ENCODE data around the gene OBSCN. TPM values are rescaled to one million over a fixed set of nuclear protein-coding genes. Genes with fewer than 3 reads are reported as not detected.

OBSCN gene
- total RNA-seq, 6 experiments from 2014 or later: 0.27 to 1.8 (median 0.53) TPM

DNA sequence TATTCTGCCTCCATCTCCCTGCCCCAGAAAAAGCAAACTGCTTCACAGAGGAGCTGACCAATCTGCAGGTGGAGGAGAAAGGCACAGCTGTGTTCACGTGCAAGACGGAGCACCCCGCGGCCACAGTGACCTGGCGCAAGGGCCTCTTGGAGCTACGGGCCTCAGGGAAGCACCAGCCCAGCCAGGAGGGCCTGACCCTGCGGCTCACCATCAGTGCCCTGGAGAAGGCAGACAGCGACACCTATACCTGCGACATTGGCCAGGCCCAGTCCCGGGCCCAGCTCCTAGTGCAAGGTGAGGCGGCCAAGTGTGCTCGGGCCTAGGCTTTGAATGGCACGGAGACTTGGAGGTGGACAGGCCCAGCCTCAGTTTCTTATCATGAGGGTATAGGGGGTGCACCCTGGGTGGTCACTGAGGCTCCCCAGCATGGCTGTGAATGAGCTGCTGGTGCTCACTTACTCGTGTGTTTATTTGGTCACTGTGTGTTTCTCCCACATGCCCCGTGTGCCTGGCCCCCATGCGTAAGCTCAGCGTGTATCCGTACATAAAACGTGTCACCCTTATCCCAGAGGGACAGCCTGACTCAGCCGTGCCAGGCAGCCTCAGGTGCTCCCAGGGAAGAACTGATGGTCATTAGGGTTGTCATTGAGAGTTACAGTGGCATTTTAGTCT is 75.8 kb downstream of the OBSCN start:
- Mint-ChIP-seq H3K36me3 (ENCODE audit: low read depth) (0 out of 2 replicates have a peak, but pooled peaks cover 4% of the 10 kb centered on the region), H3K27ac (no peak overlapping the region), H3K27me3 (ENCODE audit: insufficient read depth) (peaks cover 2% of the 10 kb centered on the region; the same call in 1 of the 2 replicates), H3K4me1 (ENCODE audit: low read depth) (no peaks in the 10 kb centered on the region), H3K4me3 (no peak overlapping the region), H3K9me3 (peaks cover 39% of the 10 kb centered on the region)
- no peak for DNase-seq
- TF ChIP-seq, protein P1, sequence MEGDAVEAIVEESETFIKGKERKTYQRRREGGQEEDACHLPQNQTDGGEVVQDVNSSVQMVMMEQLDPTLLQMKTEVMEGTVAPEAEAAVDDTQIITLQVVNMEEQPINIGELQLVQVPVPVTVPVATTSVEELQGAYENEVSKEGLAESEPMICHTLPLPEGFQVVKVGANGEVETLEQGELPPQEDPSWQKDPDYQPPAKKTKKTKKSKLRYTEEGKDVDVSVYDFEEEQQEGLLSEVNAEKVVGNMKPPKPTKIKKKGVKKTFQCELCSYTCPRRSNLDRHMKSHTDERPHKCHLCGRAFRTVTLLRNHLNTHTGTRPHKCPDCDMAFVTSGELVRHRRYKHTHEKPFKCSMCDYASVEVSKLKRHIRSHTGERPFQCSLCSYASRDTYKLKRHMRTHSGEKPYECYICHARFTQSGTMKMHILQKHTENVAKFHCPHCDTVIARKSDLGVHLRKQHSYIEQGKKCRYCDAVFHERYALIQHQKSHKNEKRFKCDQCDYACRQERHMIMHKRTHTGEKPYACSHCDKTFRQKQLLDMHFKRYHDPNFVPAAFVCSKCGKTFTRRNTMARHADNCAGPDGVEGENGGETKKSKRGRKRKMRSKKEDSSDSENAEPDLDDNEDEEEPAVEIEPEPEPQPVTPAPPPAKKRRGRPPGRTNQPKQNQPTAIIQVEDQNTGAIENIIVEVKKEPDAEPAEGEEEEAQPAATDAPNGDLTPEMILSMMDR (IDR thresholded peaks at IDR 0.05): no peak

DNA sequence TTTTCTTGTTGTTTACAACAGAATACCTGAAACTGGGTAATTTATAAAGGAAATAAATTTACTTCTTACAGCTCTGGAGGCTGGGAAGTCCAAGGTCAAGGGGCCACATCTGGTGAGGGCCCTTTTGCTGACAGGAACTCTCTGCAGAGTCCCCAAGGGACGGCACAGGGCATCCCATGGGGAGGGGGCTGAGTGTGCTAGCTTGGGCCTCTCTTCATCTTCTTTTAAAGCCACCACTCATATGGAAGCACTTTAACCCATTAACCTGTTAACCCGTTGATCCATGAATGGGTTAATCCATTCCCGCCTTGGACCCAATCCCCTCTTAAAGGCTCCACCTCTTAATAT is 76.3 kb downstream of the OBSCN start:
- H3K27me3 Mint-ChIP-seq (ENCODE audit: insufficient read depth): peaks cover 5% of the 10 kb centered on the region
- no peak overlapping the region for H3K4me3 Mint-ChIP-seq
- peaks cover 44% of the 10 kb centered on the region for H3K9me3 Mint-ChIP-seq
- H3K36me3 Mint-ChIP-seq (ENCODE audit: low read depth): 0 out of 2 replicates have a peak, but pooled peaks cover 4% of the 10 kb centered on the region
- DNase-seq: no peak
- H3K27ac Mint-ChIP-seq: no peak overlapping the region
- TF ChIP-seq, protein P1 (IDR thresholded peaks at IDR 0.05): no peak
- no peaks in the 10 kb centered on the region for H3K4me1 Mint-ChIP-seq (ENCODE audit: low read depth)

DNA sequence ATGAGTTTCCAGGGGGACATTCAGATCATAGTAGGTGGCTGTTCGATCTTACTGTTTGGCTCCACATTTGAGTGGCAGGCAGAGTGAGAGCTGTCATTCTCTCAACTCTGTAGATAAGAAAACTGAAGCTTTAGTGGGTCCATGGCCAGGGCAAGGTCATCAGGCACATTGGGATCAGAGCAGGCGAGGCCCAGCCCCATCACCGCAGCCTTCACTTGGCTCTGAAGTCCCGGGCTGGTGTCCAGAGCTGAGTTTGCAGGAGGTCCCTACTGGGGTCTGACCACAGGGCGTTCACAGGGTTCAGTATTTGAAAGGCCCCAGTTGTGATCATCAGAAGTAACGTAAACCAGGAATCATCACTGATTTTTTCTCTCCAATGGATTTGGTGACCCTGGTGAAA is 76.7 kb downstream of the OBSCN start:
- no peak for DNase-seq
- peaks cover 44% of the 10 kb centered on the region for H3K9me3 Mint-ChIP-seq
- 0 out of 2 replicates have a peak, but pooled peaks cover 4% of the 10 kb centered on the region for H3K36me3 Mint-ChIP-seq (ENCODE audit: low read depth)
- H3K4me3 Mint-ChIP-seq: no peak overlapping the region
- H3K4me1 Mint-ChIP-seq (ENCODE audit: low read depth): no peaks in the 10 kb centered on the region
- H3K27ac Mint-ChIP-seq: no peak overlapping the region
- TF ChIP-seq, protein P1 (IDR thresholded peaks at IDR 0.05): no peak
- peaks cover 5% of the 10 kb centered on the region for H3K27me3 Mint-ChIP-seq (ENCODE audit: insufficient read depth)

DNA sequence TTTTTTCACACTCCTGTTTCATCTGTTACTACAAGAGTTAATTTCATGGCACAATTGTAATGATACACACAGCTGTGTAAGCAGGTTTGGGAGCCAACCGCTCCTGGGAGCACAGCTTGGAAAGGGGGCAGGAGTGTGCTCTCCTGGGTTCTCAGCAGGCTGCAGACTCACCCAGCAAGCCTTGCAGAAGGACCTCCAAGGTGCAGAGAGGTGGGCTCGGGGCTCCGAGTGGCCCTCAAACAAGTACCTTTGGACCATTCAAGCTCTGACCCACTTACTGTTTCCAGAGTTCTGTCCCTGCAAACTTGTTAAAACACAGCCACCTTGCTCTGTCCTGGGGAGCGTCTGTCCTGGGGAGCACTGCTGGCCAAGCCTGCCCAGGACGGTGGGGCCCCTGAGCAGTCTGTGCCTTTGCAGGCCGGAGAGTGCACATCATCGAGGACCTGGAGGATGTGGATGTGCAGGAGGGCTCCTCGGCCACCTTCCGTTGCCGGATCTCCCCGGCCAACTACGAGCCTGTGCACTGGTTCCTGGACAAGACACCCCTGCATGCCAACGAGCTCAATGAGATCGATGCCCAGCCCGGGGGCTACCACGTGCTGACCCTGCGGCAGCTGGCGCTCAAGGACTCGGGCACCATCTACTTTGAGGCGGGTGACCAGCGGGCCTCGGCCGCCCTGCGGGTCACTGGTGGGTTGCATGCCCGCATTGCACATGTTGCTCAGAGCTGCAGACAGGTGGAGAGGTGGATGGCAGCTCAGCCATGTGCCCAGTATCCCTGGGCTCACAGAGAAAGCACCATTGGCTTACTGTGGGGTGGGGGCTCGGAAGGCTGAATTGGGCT is 78.0 kb downstream of the OBSCN start:
- Mint-ChIP-seq H3K27me3 (ENCODE audit: insufficient read depth) (peaks cover 5% of the 10 kb centered on the region), H3K9me3 (peaks cover 36% of the 10 kb centered on the region), H3K4me1 (ENCODE audit: low read depth) (no peaks in the 10 kb centered on the region), H3K36me3 (ENCODE audit: low read depth) (0 out of 2 replicates have a peak, but pooled peaks cover 4% of the 10 kb centered on the region), H3K4me3 (no peak overlapping the region), H3K27ac (no peak overlapping the region)
- no peak for DNase-seq
- TF ChIP-seq, protein P1 (IDR thresholded peaks at IDR 0.05): no peak

DNA sequence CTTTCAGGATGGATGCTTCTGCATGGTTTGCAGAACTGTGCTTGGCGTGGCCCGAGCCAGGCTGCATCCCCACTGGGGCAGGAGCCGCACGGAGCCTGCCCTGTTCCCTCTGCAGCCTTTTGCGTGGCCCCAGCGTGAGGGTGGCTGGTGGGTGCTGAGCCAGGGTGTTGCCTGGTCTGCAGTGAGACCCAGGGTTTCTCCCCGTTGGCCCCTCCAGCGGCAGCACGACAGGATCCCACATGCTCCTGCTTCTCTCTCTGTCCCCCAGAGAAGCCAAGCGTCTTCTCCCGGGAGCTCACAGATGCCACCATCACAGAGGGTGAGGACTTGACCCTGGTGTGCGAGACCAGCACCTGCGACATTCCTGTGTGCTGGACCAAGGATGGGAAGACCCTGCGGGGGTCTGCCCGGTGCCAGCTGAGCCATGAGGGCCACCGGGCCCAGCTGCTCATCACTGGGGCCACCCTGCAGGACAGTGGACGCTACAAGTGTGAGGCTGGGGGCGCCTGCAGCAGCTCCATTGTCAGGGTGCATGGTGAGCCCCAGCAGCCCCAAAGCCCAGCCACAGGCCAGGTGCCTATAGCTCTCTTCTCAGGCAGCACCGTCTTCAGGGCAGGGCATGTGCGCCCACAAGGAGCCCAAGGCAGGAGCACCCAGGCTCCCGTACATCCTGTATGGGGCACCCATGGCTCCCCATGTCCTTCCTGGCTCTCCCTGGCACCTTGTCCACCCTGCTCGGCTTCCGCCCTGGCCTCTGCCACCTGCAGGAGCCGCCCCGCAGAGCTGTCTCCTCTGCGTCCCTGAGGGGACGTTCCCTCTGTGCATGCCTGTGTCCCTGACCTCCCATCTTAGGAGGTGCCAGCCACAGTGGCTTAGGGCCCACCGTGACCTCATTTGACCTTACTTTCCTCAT is 78.9 kb downstream of the OBSCN start:
- TF ChIP-seq, protein P1 (IDR thresholded peaks at IDR 0.05): no peak
- H3K9me3 Mint-ChIP-seq: peaks cover 36% of the 10 kb centered on the region
- H3K27ac Mint-ChIP-seq: no peak overlapping the region
- peaks cover 5% of the 10 kb centered on the region for H3K27me3 Mint-ChIP-seq (ENCODE audit: insufficient read depth)
- DNase-seq: no peak
- 0 out of 2 replicates have a peak, but pooled peaks cover 4% of the 10 kb centered on the region for H3K36me3 Mint-ChIP-seq (ENCODE audit: low read depth)
- H3K4me1 Mint-ChIP-seq (ENCODE audit: low read depth): no peaks in the 10 kb centered on the region
- H3K4me3 Mint-ChIP-seq: no peak overlapping the region
